ENCODE measurements around the gene BNIP2. TPM values are rescaled to one million over a fixed set of nuclear protein-coding genes. Genes with fewer than 3 reads are reported as not detected.

BNIP2 gene
- total RNA-seq, 1 donor from 2014 or later = 113 TPM

GRCh38 chr15:59694779-59695178 is 5.7 kb upstream of the BNIP2 start:
- DNase-seq (ENCODE audit: low read depth) = no peak
- Histone ChIP-seq H3K27me3 (ENCODE audit: control insufficient read depth, insufficient read depth, low read length) (no peaks in the 10 kb centered on the region), H3K4me3 (ENCODE audit: low read depth, low read length) (no peak overlapping the region), H3K36me3 (ENCODE audit: control insufficient read depth, insufficient read depth, low read length) (no peaks in the 10 kb centered on the region)
- no peak for TF ChIP-seq CTCF (IDR thresholded peaks at IDR 0.05; ENCODE audit: insufficient read depth, low read length, poor library complexity, severe bottlenecking)

GRCh38 chr15:59691194-59691805 is 2.2 kb upstream of the BNIP2 start:
- Histone ChIP-seq H3K4me3 (ENCODE audit: low read depth, low read length) (no peak overlapping the region), H3K36me3 (ENCODE audit: control insufficient read depth, insufficient read depth, low read length) (no peaks in the 10 kb centered on the region), H3K27me3 (ENCODE audit: control insufficient read depth, insufficient read depth, low read length) (no peaks in the 10 kb centered on the region)
- no peak for DNase-seq (ENCODE audit: low read depth)
- peak; percentile 53 for TF ChIP-seq CTCF (IDR thresholded peaks at IDR 0.05; ENCODE audit: insufficient read depth, low read length, poor library complexity, severe bottlenecking)

GRCh38 chr15:59689626-59690236 is 611 bp upstream of the BNIP2 start:
- no peaks in the 10 kb centered on the region for H3K27me3 ChIP-seq (ENCODE audit: control insufficient read depth, insufficient read depth, low read length)
- no peak for DNase-seq (ENCODE audit: low read depth)
- no peaks in the 10 kb centered on the region for H3K36me3 ChIP-seq (ENCODE audit: control insufficient read depth, insufficient read depth, low read length)
- peak overlapping the region; percentile 98 for H3K4me3 ChIP-seq (ENCODE audit: low read depth, low read length)
- TF ChIP-seq CTCF (IDR thresholded peaks at IDR 0.05; ENCODE audit: insufficient read depth, low read length, poor library complexity, severe bottlenecking) = no peak

- no peak for TF ChIP-seq CTCF (IDR thresholded peaks at IDR 0.05; ENCODE audit: insufficient read depth, low read length, poor library complexity, severe bottlenecking)
- Histone ChIP-seq H3K4me3 (ENCODE audit: low read depth, low read length) (peak overlapping the region; percentile 98), H3K36me3 (ENCODE audit: control insufficient read depth, insufficient read depth, low read length) (no peaks in the 10 kb centered on the region), H3K27me3 (ENCODE audit: control insufficient read depth, insufficient read depth, low read length) (no peaks in the 10 kb centered on the region)
- DNase-seq (ENCODE audit: low read depth) = no peak
Measured at GRCh38 chr15:59688423-59688781, 718 bp downstream of the BNIP2 start.

- no peak for DNase-seq (ENCODE audit: low read depth)
- Histone ChIP-seq H3K27me3 (ENCODE audit: control insufficient read depth, insufficient read depth, low read length) (no peaks in the 10 kb centered on the region), H3K36me3 (ENCODE audit: control insufficient read depth, insufficient read depth, low read length) (no peaks in the 10 kb centered on the region), H3K4me3 (ENCODE audit: low read depth, low read length) (peak overlapping the region; percentile 98)
- no peak for TF ChIP-seq CTCF (IDR thresholded peaks at IDR 0.05; ENCODE audit: insufficient read depth, low read length, poor library complexity, severe bottlenecking)
Measured at GRCh38 chr15:59687836-59688235, 1.3 kb downstream of the BNIP2 start.

GRCh38 chr15:59686389-59686788 is 2.7 kb downstream of the BNIP2 start:
- no peak for TF ChIP-seq CTCF (IDR thresholded peaks at IDR 0.05; ENCODE audit: insufficient read depth, low read length, poor library complexity, severe bottlenecking)
- Histone ChIP-seq H3K36me3 (ENCODE audit: control insufficient read depth, insufficient read depth, low read length) (no peaks in the 10 kb centered on the region), H3K4me3 (ENCODE audit: low read depth, low read length) (no peak overlapping the region), H3K27me3 (ENCODE audit: control insufficient read depth, insufficient read depth, low read length) (no peaks in the 10 kb centered on the region)
- DNase-seq (ENCODE audit: low read depth) = no peak
